Suppressor macrophage treated with lipopolysaccharide for 1 hour (primary cell): ENCODE measurements around the gene SMIM38.

ENCODE experiments used
- DNase-seq, 3 donors: peaks; one replicate each; pipeline ENCODE4 v3.0.0-alpha.2; 2020 to 2022

SMIM38 gene

GRCh38 chr11:69155302-69156234, at the start of gene SMIM38:
Gene SMIM38 (plus strand): TSS chr11:69155935. CDS start chr11:69157847, 1,912 bp downstream.
- peak; percentile 50 to 65 (median 61) for DNase-seq

GRCh38 chr11:69106031-69106811, 49.5 kb upstream of the SMIM38 start:
- no peak for DNase-seq

GRCh38 chr11:69107413-69107812, 48.3 kb upstream of the SMIM38 start:
- no peak for DNase-seq

- no peak for DNase-seq
Measured at GRCh38 chr11:69108030-69108429, 47.7 kb upstream of the SMIM38 start.

- no peak for DNase-seq
Measured at GRCh38 chr11:69108559-69108958, 47.2 kb upstream of the SMIM38 start.

- no peak for DNase-seq
Measured at GRCh38 chr11:69109101-69109500, 46.6 kb upstream of the SMIM38 start.

- no peak for DNase-seq
Measured at GRCh38 chr11:69110451-69110850, 45.3 kb upstream of the SMIM38 start.

- DNase-seq, result no peak
Measured at GRCh38 chr11:69111624-69112542, 43.9 kb upstream of the SMIM38 start.

GRCh38 chr11:69113226-69113625, 42.5 kb upstream of the SMIM38 start:
- DNase-seq, result no peak

- no peak for DNase-seq
Measured at GRCh38 chr11:69113646-69114340, 41.9 kb upstream of the SMIM38 start.

- no peak for DNase-seq
Measured at GRCh38 chr11:69114362-69114761, 41.4 kb upstream of the SMIM38 start.

- no peak for DNase-seq
Measured at GRCh38 chr11:69114811-69115523, 40.8 kb upstream of the SMIM38 start.

- DNase-seq, result no peak
Measured at GRCh38 chr11:69115586-69116560, 39.9 kb upstream of the SMIM38 start.

- DNase-seq, result no peak
Measured at GRCh38 chr11:69116671-69117070, 39.1 kb upstream of the SMIM38 start.

- no peak for DNase-seq
Measured at GRCh38 chr11:69119190-69119589, 36.5 kb upstream of the SMIM38 start.

- DNase-seq, result no peak
Measured at GRCh38 chr11:69120096-69120875, 35.4 kb upstream of the SMIM38 start.

GRCh38 chr11:69121021-69121420, 34.7 kb upstream of the SMIM38 start:
- no peak for DNase-seq

GRCh38 chr11:69121621-69122325, 34.0 kb upstream of the SMIM38 start:
- no peak for DNase-seq

GRCh38 chr11:69122326-69122629, 33.5 kb upstream of the SMIM38 start:
- DNase-seq, result no peak
